ENCODE measurements around the gene DGCR8. TPM values are rescaled to one million over a fixed set of nuclear protein-coding genes. Genes with fewer than 3 reads are reported as not detected.
A peak's percentile ranks its signal among the peaks of the same experiment; 100 is the strongest.

Gene DGCR8
- total RNA-seq, 5 donors from 2014 or later (not counting 1 experiment from before 2014, with no cell fraction given), result 38.4 to 48.1 (median 45.1) TPM

DNA sequence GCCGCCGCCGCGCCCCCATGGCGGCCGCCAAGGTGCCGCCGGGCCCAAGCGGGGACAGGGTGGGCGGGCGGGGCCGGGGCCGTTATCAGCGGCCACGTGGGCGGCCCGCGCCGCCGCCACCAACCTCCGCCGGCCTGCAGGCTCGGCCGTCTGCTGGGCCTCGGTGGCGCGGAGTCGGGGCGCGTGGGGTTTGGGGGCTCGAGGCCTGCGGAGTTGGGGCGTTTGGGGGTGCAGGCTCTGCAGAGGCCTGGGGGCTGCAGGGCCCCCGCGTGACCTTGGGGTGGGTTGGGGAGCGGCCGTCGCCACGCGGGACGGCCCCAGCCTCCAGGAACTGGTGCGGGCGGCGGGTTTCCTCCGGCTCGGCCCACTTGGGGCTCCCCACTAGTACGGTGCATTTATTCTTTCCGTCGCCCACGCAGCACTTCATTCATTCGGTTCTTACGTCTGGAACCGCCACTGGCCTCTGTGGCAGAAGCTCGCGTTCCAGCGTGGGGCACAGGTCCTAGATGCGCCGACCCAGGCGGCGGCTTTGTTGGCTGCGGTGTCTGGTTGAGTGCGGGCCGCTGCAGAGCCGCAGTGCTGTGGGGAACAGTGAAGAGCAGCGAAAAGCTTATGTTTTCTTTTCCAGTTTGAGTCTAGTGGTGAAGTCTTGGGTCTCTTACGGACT is 37.7 kb downstream of the DGCR8 start:
- Mint-ChIP-seq H3K27me3 (no peaks in the 10 kb centered on the region), H3K4me1 (peaks cover 28 to 54% (median 42%) of the 10 kb centered on the region in 3 donors), H3K36me3 (peaks cover 12% of the 10 kb centered on the region), H3K4me3 (peak overlapping the region; percentile 77 to 82 (median 78)), H3K27ac (peak overlapping the region; percentile 49 to 79), H3K9me3 (no peaks in the 10 kb centered on the region)
- Histone ChIP-seq H3K27ac (ENCODE audit: low read length) (peak overlapping the region; percentile 54), H3K9me3 (no peaks in the 10 kb centered on the region), H3K36me3 (ENCODE audit: control insufficient read depth in 2 of 2, extremely low read depth in 1 of 2, insufficient read depth in 1 of 2, low read length in 1 of 2) (peaks cover 2 to 61% of the 10 kb centered on the region in 2 donors), H3K4me3 (ENCODE audit: control insufficient read depth in 1 of 2, extremely low read depth in 1 of 2, low read length in 1 of 2) (peak overlapping the region; percentile 64 to 86), H3K4me1 (ENCODE audit: control insufficient read depth in 1 of 2, extremely low read depth in 1 of 2, insufficient read depth in 2 of 2, low read length in 2 of 2) (peaks cover 17 to 86% of the 10 kb centered on the region in 2 experiments), H3K27me3 (replicated peaks in 1 of 2; ENCODE audit: control insufficient read depth in 2 of 2, extremely low read depth in 1 of 2, insufficient read depth in 2 of 2, low read length in 1 of 2) (no peaks in the 10 kb centered on the region)
- DNase-seq (peak in 27 of 35 experiments; percentile 31 to 68 (median 43)), ATAC-seq (replicated peaks in 1 of 4) (peak; percentile 8 to 25 (median 12))
- 0% methylated on average over 65 of the region's 66 CpGs for WGBS (ENCODE audit: insufficient coverage)
- CTCF ChIA-PET, result interaction anchor here in 1 of 2 donors (0.6 to 1.4 kb wide), 2 partner anchors 11 to 36 kb away, joined by 5 read pairs; no protein-coding TSS in a partner anchor
- POLR2A ChIA-PET, result interaction anchor here in 1 of 2 donors (0.7 kb wide), 2 partner anchors 21 to 276 kb away, joined by 8 to 10 read pairs; no protein-coding TSS in a partner anchor

DNA sequence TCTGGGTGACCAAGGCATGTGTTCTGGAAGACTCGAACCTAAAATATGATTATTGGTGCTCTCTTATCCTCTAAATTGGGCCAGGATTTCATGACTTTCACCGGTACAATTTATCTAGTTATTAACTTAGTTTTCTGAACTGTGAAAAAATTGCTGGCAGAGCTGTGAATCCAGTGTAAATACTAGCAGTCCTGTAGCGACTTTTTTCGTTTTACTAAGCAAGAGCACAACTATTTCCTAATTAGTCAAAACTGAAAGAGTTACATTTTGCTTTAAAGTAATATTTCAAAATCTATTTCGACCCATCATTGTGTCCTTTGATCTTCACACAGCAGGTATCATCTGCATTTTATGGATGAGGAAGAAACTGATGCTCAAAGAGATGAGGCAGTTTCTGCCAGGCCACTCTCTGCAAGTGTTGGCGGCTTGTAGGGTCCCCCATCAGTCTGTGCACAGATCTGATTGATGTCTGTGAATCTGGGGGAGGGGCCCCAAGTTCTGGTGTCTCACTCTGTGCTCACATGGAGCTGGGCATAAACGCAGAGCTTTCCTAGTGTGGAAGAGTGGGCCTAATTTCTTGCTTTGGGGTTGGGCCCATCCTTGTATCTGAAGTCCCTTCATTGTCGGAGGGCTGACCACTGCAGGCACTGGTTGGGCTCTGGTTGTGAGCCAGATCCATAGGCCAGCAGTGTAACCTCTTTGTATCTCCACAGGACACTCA is 38.4 kb downstream of the DGCR8 start:
- Histone ChIP-seq H3K27me3 (replicated peaks in 1 of 2; ENCODE audit: control insufficient read depth in 2 of 2, extremely low read depth in 1 of 2, insufficient read depth in 2 of 2, low read length in 1 of 2) (no peaks in the 10 kb centered on the region), H3K4me3 (ENCODE audit: control insufficient read depth in 1 of 2, extremely low read depth in 1 of 2, low read length in 1 of 2) (peak overlapping the region; percentile 64 to 86), H3K27ac (ENCODE audit: low read length) (peak overlapping the region; percentile 54), H3K9me3 (no peaks in the 10 kb centered on the region), H3K36me3 (ENCODE audit: control insufficient read depth in 2 of 2, extremely low read depth in 1 of 2, insufficient read depth in 1 of 2, low read length in 1 of 2) (peaks cover 3 to 56% of the 10 kb centered on the region in 2 donors), H3K4me1 (ENCODE audit: control insufficient read depth in 1 of 2, extremely low read depth in 1 of 2, insufficient read depth in 2 of 2, low read length in 2 of 2) (peaks cover 17 to 86% of the 10 kb centered on the region in 2 experiments)
- 33% methylated on average over 3 of the region's 8 CpGs for WGBS (ENCODE audit: insufficient coverage)
- Mint-ChIP-seq H3K27me3 (no peaks in the 10 kb centered on the region), H3K9me3 (no peaks in the 10 kb centered on the region), H3K27ac (peak overlapping the region; percentile 67 to 79), H3K4me3 (peak overlapping the region; percentile 77 to 82 (median 78)), H3K4me1 (peaks cover 28 to 54% (median 42%) of the 10 kb centered on the region in 3 donors), H3K36me3 (peaks cover 12% of the 10 kb centered on the region)
- POLR2A ChIA-PET, result no interaction called here
- CTCF ChIA-PET, result no interaction called here
- DNase-seq (no peak), ATAC-seq (replicated peaks in 1 of 4) (no peak)

DNA sequence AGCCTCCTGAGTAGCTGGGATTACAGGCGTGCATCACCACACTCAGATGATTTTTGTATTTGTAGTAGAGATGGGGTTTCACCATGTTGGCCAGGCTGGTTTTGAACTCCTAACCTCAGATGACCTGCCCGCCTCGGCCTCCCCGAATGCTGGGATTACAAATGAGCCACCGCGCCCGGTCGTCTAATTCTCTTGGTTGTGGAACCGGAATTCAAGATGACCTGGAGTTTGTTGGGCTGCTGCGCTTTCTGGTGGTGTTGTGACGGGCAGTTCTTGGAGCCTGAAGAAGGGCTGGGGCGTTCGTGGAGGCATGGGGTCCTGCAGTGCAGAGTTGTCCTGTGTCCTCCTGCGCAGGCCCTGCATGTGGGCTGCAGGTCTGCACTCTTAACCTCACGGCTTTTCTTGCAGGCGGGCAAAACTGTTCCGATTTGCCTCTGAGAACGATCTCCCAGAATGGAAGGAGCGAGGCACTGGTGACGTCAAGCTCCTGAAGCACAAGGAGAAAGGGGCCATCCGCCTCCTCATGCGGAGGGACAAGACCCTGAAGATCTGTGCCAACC is 41.9 kb downstream of the DGCR8 start:
- Mint-ChIP-seq H3K4me3 (no peak overlapping the region), H3K9me3 (no peaks in the 10 kb centered on the region), H3K4me1 (peaks cover 16 to 39% (median 30%) of the 10 kb centered on the region in 3 donors), H3K27ac (no peak overlapping the region), H3K36me3 (peaks cover 14% of the 10 kb centered on the region), H3K27me3 (no peaks in the 10 kb centered on the region)
- ChIA-PET POLR2A (no interaction called here), CTCF (interaction anchor here (0.6 kb wide), 2 partner anchors 152 to 796 kb away, joined by 3 read pairs; partner anchors contain the start of gene CRKL (in 1 of the 2))
- Histone ChIP-seq H3K4me3 (ENCODE audit: control insufficient read depth in 1 of 2, extremely low read depth in 1 of 2, low read length in 1 of 2) (no peak overlapping the region), H3K9me3 (no peaks in the 10 kb centered on the region), H3K4me1 (ENCODE audit: control insufficient read depth in 1 of 2, extremely low read depth in 1 of 2, insufficient read depth in 2 of 2, low read length in 2 of 2) (peaks cover 8 to 67% of the 10 kb centered on the region in 2 experiments), H3K36me3 (ENCODE audit: control insufficient read depth in 2 of 2, extremely low read depth in 1 of 2, insufficient read depth in 1 of 2, low read length in 1 of 2) (peaks cover 19 to 60% of the 10 kb centered on the region in 2 donors), H3K27me3 (replicated peaks in 1 of 2; ENCODE audit: control insufficient read depth in 2 of 2, extremely low read depth in 1 of 2, insufficient read depth in 2 of 2, low read length in 1 of 2) (no peaks in the 10 kb centered on the region), H3K27ac (ENCODE audit: low read length) (no peak overlapping the region)
- DNase-seq (no peak), ATAC-seq (replicated peaks in 1 of 4) (no peak)
- 96% methylated on average over 20 of the region's 22 CpGs for WGBS (ENCODE audit: insufficient coverage)

DNA sequence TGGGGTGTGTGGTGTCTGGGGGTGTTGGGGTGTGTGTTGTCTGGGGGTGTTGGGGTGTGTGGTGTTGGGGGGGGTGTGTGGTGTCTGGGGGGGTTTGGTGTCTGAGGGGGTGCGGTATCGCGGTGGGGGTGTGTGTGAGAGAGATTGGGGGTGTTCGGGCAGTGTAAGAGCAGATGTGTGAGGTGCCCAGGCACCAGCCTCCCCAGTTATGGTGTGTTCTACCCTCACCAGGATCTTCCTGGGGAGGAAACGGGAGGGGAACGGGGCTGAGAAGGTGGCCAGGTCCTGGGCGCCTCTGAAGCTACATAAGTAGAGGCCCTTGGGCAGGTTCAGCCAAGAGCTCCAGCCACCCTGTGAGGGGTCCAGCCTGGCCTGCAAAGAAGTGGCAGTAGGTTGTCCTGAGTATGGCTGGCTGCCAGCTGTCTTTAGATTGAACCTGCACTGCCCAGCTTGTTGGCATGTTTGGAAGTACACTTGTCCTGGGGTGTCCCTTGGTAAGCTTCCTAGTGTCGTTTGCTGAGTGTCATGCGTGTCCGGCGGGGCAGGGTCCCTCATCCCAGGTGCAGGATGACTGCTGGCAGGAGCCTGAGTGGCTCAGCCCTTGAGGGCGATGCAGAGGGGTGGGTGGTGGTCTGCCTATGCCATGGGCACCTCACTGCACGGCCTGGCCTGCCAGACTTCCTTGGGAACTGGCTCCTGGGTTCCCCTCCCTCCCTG is 43.5 kb downstream of the DGCR8 start:
- no peak overlapping the region for H3K4me3 Mint-ChIP-seq
- no peak overlapping the region for H3K27ac Mint-ChIP-seq
- ATAC-seq (replicated peaks in 1 of 4) (no peak), DNase-seq (peak in 1 of 35 experiments; percentile 50)
- H3K4me3 ChIP-seq (ENCODE audit: control insufficient read depth in 1 of 2, extremely low read depth in 1 of 2, low read length in 1 of 2), result no peak overlapping the region
- H3K36me3 ChIP-seq (ENCODE audit: control insufficient read depth in 2 of 2, extremely low read depth in 1 of 2, insufficient read depth in 1 of 2, low read length in 1 of 2), result peaks cover 21 to 64% of the 10 kb centered on the region in 2 donors
- peaks cover 2 to 60% of the 10 kb centered on the region in 2 experiments for H3K4me1 ChIP-seq (ENCODE audit: control insufficient read depth in 1 of 2, extremely low read depth in 1 of 2, insufficient read depth in 2 of 2, low read length in 2 of 2)
- peaks cover 18% of the 10 kb centered on the region for H3K36me3 Mint-ChIP-seq
- ChIA-PET CTCF (no interaction called here), POLR2A (no interaction called here)
- 94% methylated on average over 12 of the region's 13 CpGs for WGBS (ENCODE audit: insufficient coverage)
- no peaks in the 10 kb centered on the region for H3K9me3 ChIP-seq
- peaks cover 14 to 28% (median 25%) of the 10 kb centered on the region in 3 donors for H3K4me1 Mint-ChIP-seq
- no peak overlapping the region for H3K27ac ChIP-seq (ENCODE audit: low read length)
- no peaks in the 10 kb centered on the region for H3K9me3 Mint-ChIP-seq
- H3K27me3 Mint-ChIP-seq, result no peaks in the 10 kb centered on the region
- no peaks in the 10 kb centered on the region for H3K27me3 ChIP-seq (replicated peaks in 1 of 2; ENCODE audit: control insufficient read depth in 2 of 2, extremely low read depth in 1 of 2, insufficient read depth in 2 of 2, low read length in 1 of 2)

DNA sequence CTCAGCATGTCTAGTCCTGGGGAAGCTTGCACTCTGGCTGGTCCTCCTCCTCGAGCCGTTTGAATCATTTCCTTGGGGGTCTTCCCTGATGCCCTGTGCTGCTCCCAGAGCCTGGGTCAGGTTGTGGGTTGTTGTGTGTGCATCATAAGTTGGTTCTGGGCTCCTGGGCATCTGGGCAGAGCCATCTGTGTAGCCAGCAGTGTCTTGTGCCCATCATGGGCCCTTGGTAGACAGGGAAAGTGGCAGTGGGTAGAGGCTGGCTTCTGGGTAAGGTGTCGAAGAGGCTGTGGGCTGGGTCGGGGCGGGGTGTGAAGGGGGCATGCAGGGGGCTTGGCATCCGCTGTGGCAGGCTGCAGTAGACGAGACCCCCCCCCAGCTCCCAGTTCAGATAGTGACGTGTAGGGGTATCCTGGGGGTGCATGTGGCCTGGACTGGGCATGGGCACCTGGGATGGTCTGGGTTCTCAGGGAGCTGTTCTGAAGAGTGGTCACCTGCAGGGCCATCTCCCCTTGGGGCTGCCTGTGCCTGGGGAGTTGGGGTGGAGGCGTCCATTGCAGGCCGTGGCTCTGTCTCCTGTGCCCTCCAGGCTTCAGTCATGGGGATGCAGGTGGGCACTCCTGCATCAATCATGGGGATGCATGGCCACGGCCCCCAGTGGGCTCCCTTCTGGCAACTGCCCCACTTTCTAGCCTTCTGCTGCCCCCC is 44.2 kb downstream of the DGCR8 start:
- CTCF ChIA-PET, result no interaction called here
- H3K27me3 Mint-ChIP-seq, result no peaks in the 10 kb centered on the region
- no peaks in the 10 kb centered on the region for H3K9me3 ChIP-seq

More for the DNA sequence above, 44.2 kb downstream of the DGCR8 start:
- POLR2A ChIA-PET, result no interaction called here
- no peak for DNase-seq
- WGBS (ENCODE audit: insufficient coverage), result 94% methylated on average over 2 of the region's 11 CpGs
- H3K36me3 Mint-ChIP-seq, result peaks cover 18% of the 10 kb centered on the region
- H3K4me3 Mint-ChIP-seq, result no peak overlapping the region
- H3K4me1 Mint-ChIP-seq, result peaks cover 10 to 25% (median 22%) of the 10 kb centered on the region in 3 donors
- Histone ChIP-seq H3K4me1 (ENCODE audit: control insufficient read depth in 1 of 2, extremely low read depth in 1 of 2, insufficient read depth in 2 of 2, low read length in 2 of 2) (peaks cover 0 to 55% of the 10 kb centered on the region in 2 experiments), H3K36me3 (ENCODE audit: control insufficient read depth in 2 of 2, extremely low read depth in 1 of 2, insufficient read depth in 1 of 2, low read length in 1 of 2) (peaks cover 21 to 61% of the 10 kb centered on the region in 2 donors), H3K27me3 (replicated peaks in 1 of 2; ENCODE audit: control insufficient read depth in 2 of 2, extremely low read depth in 1 of 2, insufficient read depth in 2 of 2, low read length in 1 of 2) (no peaks in the 10 kb centered on the region), H3K27ac (ENCODE audit: low read length) (no peak overlapping the region), H3K4me3 (ENCODE audit: control insufficient read depth in 1 of 2, extremely low read depth in 1 of 2, low read length in 1 of 2) (no peak overlapping the region)
- no peaks in the 10 kb centered on the region for H3K9me3 Mint-ChIP-seq
- peak overlapping the region in 1 of 2 donors; percentile 52 for H3K27ac Mint-ChIP-seq
- no peak for ATAC-seq (replicated peaks in 1 of 4)
